IMR-90 (cell line): ENCODE measurements around the gene TAF4B. TPM values are rescaled to one million over a fixed set of nuclear protein-coding genes. Genes with fewer than 3 reads are reported as not detected.
"Not testable (repeated sequence)": the region's sequence is repeated elsewhere in the genome, so short reads cannot be mapped to it uniquely, and the experiment has no call there.

Source experiments
- ATAC-seq: fragments of 200-7000 bp; cut with Tn5 transposase; 2 replicates; pipeline ENCODE4 v1.9.1; 2020; ENCODE audit warnings: low read depth, mild to moderate bottlenecking, moderate library complexity
- BruUV-seq: library from RNA; stranded (reverse); fragments of 400-500 nt; replicated peaks from 2 replicates; lab custom pipeline; 2021; lab: Mats Ljungman, UMichigan
- CTCF ChIA-PET: fragments of 300-600 bp; formaldehyde crosslinking; extraction: SDS; loops from one replicate; lab custom pipeline; 2021; ENCODE audit warnings: antibody characterized with exemption; lab: Yijun Ruan, JAX
- POLR2A ChIA-PET: fragments of 300-600 bp; sonication (Branson Sonifier 250); formaldehyde crosslinking; loops from one replicate; lab custom pipeline; 2022; ENCODE audit warnings: antibody characterized with exemption; ENCODE audit not compliant: unreplicated experiment; lab: Charles Lee
- DNase-seq: peaks from one replicate; pipeline ENCODE4 v3.0.0; 2013
- H2AFZ ChIP-seq: replicated peaks from 2 replicates; pipeline ENCODE3; 2013; ENCODE audit warnings: low read length, mild to moderate bottlenecking; ENCODE audit not compliant: poor library complexity
- H2AK5ac ChIP-seq: 2 replicates; pipeline ENCODE4 v1.6.1; 2013; ENCODE audit warnings: low read depth, low read length, inconsistent platforms
- H2AK9ac ChIP-seq: replicated peaks from 2 replicates; pipeline ENCODE3; 2013; ENCODE audit warnings: mild to moderate bottlenecking, low read depth, low read length, moderate library complexity; ENCODE audit not compliant: poor library complexity
- H2BK120ac ChIP-seq: 2 replicates; pipeline ENCODE4 v1.6.1; 2013; ENCODE audit warnings: low read depth, low read length, inconsistent platforms
- H2BK15ac ChIP-seq: 3 replicates; pipeline ENCODE4 v1.6.1; 2013; ENCODE audit warnings: low read depth, low read length, inconsistent platforms
- H2BK20ac ChIP-seq: 2 replicates; pipeline ENCODE4 v1.6.1; 2013; ENCODE audit warnings: low read depth, mild to moderate bottlenecking, inconsistent platforms, low read length, moderate library complexity
- H2BK5ac ChIP-seq: 2 replicates; pipeline ENCODE4 v1.6.1; 2013; ENCODE audit warnings: mild to moderate bottlenecking, low read depth, low read length, inconsistent platforms; ENCODE audit not compliant: poor library complexity, severe bottlenecking
- H3K14ac ChIP-seq: replicated peaks from 2 replicates; pipeline ENCODE4 v1.6.1; 2013; ENCODE audit warnings: low read depth, low read length, inconsistent platforms
- H3K18ac ChIP-seq: 2 replicates; pipeline ENCODE4 v1.6.1; 2013; ENCODE audit warnings: low read depth, low read length, control low read depth
- H3K23ac ChIP-seq: 2 replicates; pipeline ENCODE4 v1.6.1; 2013; ENCODE audit warnings: low read depth, low read length, inconsistent platforms
- H3K27ac ChIP-seq: 2 replicates; pipeline ENCODE4 v1.5.1; 2013; ENCODE audit warnings: mild to moderate bottlenecking, control low read depth, low read length; ENCODE audit not compliant: insufficient read depth
- H3K27me3 ChIP-seq: 2 replicates; pipeline ENCODE4 v1.6.1; 2013; ENCODE audit warnings: low read length; ENCODE audit not compliant: control insufficient read depth, insufficient read depth
- H3K36me3 ChIP-seq: 2 replicates; pipeline ENCODE4 v1.6.1; 2013; ENCODE audit warnings: low read length, mixed read lengths; ENCODE audit not compliant: control insufficient read depth, insufficient read depth
- H3K4ac ChIP-seq: 2 replicates; pipeline ENCODE4 v1.6.1; 2013; ENCODE audit warnings: low read depth, low read length, inconsistent platforms
- H3K4me1 ChIP-seq: 2 replicates; pipeline ENCODE4 v1.6.1; 2013; ENCODE audit warnings: low read length, mixed read lengths; ENCODE audit not compliant: control insufficient read depth, insufficient read depth
- H3K4me2 ChIP-seq: 2 replicates; pipeline ENCODE4 v1.6.1; 2013; ENCODE audit warnings: low read depth, mild to moderate bottlenecking, control low read depth, low read length, moderate library complexity
- H3K4me3 ChIP-seq: 2 replicates; pipeline ENCODE4 v1.5.1; 2013; ENCODE audit warnings: low read depth, mild to moderate bottlenecking, control low read depth, low read length, moderate library complexity; ENCODE audit not compliant: insufficient read depth
- H3K56ac ChIP-seq: 2 replicates; pipeline ENCODE4 v1.6.1; 2013; ENCODE audit warnings: low read length, inconsistent platforms; ENCODE audit not compliant: insufficient read depth; ENCODE audit errors: extremely low read depth
- H3K79me1 ChIP-seq, 2 experiments: 2 replicates each; pipeline ENCODE4 v1.6.1; 2013; ENCODE audit warnings: low read length in 2 of 2, inconsistent platforms in 1 of 2, low read depth in 1 of 2
- H3K9ac ChIP-seq: 2 replicates; pipeline ENCODE4 v1.6.1; 2013; ENCODE audit warnings: low read depth, low read length, control low read depth
- H3K9me1 ChIP-seq: 2 replicates; pipeline ENCODE4 v1.6.1; 2013; ENCODE audit warnings: low read length, inconsistent platforms; ENCODE audit not compliant: insufficient read depth
- H3K9me3 ChIP-seq: 2 replicates; pipeline ENCODE4 v1.6.1; 2013; ENCODE audit warnings: low read length; ENCODE audit not compliant: control insufficient read depth, insufficient read depth
- H4K20me1 ChIP-seq: 2 replicates; pipeline ENCODE4 v1.6.1; 2013; ENCODE audit warnings: low read length, inconsistent platforms; ENCODE audit not compliant: insufficient read depth
- H4K5ac ChIP-seq: 2 replicates; pipeline ENCODE4 v1.6.1; 2013; ENCODE audit warnings: mild to moderate bottlenecking, low read depth, low read length, control low read depth
- H4K8ac ChIP-seq, 2 experiments: 2 replicates each; pipeline ENCODE4 v1.6.1; 2013; ENCODE audit warnings: low read depth in 2 of 2, low read length in 2 of 2, control low read depth in 1 of 2, inconsistent platforms in 1 of 2
- H4K91ac ChIP-seq: 2 replicates; pipeline ENCODE4 v1.6.1; 2013; ENCODE audit warnings: low read depth, low read length, inconsistent platforms; ENCODE audit not compliant: insufficient read depth
- BHLHE40 ChIP-seq: fragments of 150-350 bp; IDR thresholded peaks from 2 replicates; pipeline ENCODE4 v1.6.1; 2016; ENCODE audit warnings: mild to moderate bottlenecking, low read depth, low read length
- CEBPB ChIP-seq: IDR thresholded peaks from 2 replicates; pipeline ENCODE4 v1.6.1; 2012; ENCODE audit warnings: low read depth, low read length, improper control_type of control experiment
- MAFK ChIP-seq: IDR thresholded peaks from 2 replicates; pipeline ENCODE4 v1.6.1; 2012; ENCODE audit warnings: low read depth, low read length, improper control_type of control experiment
- POLR2A ChIP-seq: IDR thresholded peaks from 2 replicates; pipeline ENCODE4 v1.6.1; 2012; ENCODE audit warnings: mild to moderate bottlenecking, low read depth, low read length
- RAD21 ChIP-seq: IDR thresholded peaks from 2 replicates; pipeline ENCODE4 v1.6.1; 2012; ENCODE audit warnings: low read length, improper control_type of control experiment
- RFX5 ChIP-seq: IDR thresholded peaks from 2 replicates; pipeline ENCODE4 v1.8.0; 2012; ENCODE audit warnings: low read depth, mild to moderate bottlenecking, low read length, moderate library complexity
- SMC3 ChIP-seq: fragments of 150-350 bp; IDR thresholded peaks from 2 replicates; pipeline ENCODE4 v1.6.1; 2016; ENCODE audit warnings: low read depth, mild to moderate bottlenecking, antibody characterized with exemption, low read length, moderate library complexity
- WGBS, 2 experiments: methylation state at CpG; one replicate each; pipeline versions ENCODE4 v1.1.5 to v1.1.7; 2013; ENCODE audit warnings: missing lambda C conversion rate in 2 of 2; ENCODE audit not compliant: insufficient read length in 1 of 2; ENCODE audit errors: extremely low coverage in 2 of 2; 5-methylcytosine and 5-hydroxymethylcytosine counted together
- dilution Hi-C: fragments of 300-500 bp; cut with HindIII; formaldehyde crosslinking; loops from one replicate; pipeline ENCODE4 v1.14.3; 2018; ENCODE audit warnings: low sequenced_read_pairs; ENCODE audit not compliant: unreplicated experiment
- in situ Hi-C: fragments of 300-500 bp; cut with MboI; formaldehyde crosslinking; loops from 3 replicates; pipeline ENCODE4 v1.14.3; 2019; ENCODE audit warnings: low sequenced_read_pairs, inconsistent platforms, mixed read lengths
- intact Hi-C: fragments of 100-400 bp; cut with micrococcal nuclease; formaldehyde crosslinking; loops from 2 replicates; pipeline ENCODE4 v1.10.0; 2022
- polyA plus RNA-seq, 3 experiments: library from polyadenylated mRNA; depleted of rRNA; stranded (reverse); fragments of >200 nt; gene quantifications; 2 replicates each; pipeline ENCODE4 v1.2.3, GENCODE V29; 2012; ENCODE audit warnings: low replicate concordance in 1 of 3
- total RNA-seq: library from RNA; depleted of rRNA; stranded (reverse); fragments of >200 nt; gene quantifications from 2 replicates; pipeline ENCODE4 v1.2.3, GENCODE V29; 2012
- TF ChIP-seq, protein P1 (sequence below): conservative IDR thresholded peaks from 2 replicates; pipeline ENCODE4 v1.5.1; 2012; ENCODE audit warnings: mild to moderate bottlenecking, low read depth, low read length, improper control_type of control experiment
- TF ChIP-seq, protein P2 (sequence below): fragments of 150-350 bp; IDR thresholded peaks from 2 replicates; pipeline ENCODE4 v1.6.1; 2017; ENCODE audit warnings: mild to moderate bottlenecking, antibody characterized with exemption, low read length, low read depth

The TAF4B gene
- total and polyA plus RNA-seq, 2 of the 4 experiments (the other 2 are of a cell fraction): 0.38 to 1.1 TPM

GRCh38 chr18:26252411-26252810, 26.2 kb downstream of the TAF4B start:
- ATAC-seq: no peak
- Histone ChIP-seq H3K4me1 (no peaks in the 10 kb centered on the region), H2AFZ (no peak overlapping the region), H3K4ac (no peak overlapping the region), H3K4me2 (no peak overlapping the region), H2BK120ac (no peak overlapping the region), H3K36me3 (no peaks in the 10 kb centered on the region), H3K9me3 (no peaks in the 10 kb centered on the region), H4K5ac (no peak overlapping the region), H2AK5ac (no peak overlapping the region), H3K27ac (no peak overlapping the region), H3K23ac (no peak overlapping the region), H4K20me1 (no peaks in the 10 kb centered on the region), H2BK15ac (no peak overlapping the region), H3K9ac (no peak overlapping the region), H2BK20ac (no peak overlapping the region), H4K91ac (no peak overlapping the region), H3K56ac (no peak overlapping the region), H3K14ac (no peak overlapping the region), H2AK9ac (no peak overlapping the region), H3K27me3 (no peaks in the 10 kb centered on the region), H3K18ac (no peak overlapping the region), H3K79me1 (no peaks in the 10 kb centered on the region), H3K4me3 (no peak overlapping the region), H3K9me1 (no peaks in the 10 kb centered on the region), H2BK5ac (no peak overlapping the region), H4K8ac (no peak overlapping the region)
- ChIA-PET CTCF (no interaction called here), POLR2A (no interaction called here)
- intact Hi-C loops (no loop called here), dilution Hi-C loops (no loop called here), in situ Hi-C loops (no loop called here)
- WGBS, 2 experiments: no CpG with 5 or more reads among the region's 3 CpGs
- no peak for DNase-seq
- BruUV-seq: no TSS peak
- TF ChIP-seq MAFK (no peak), RAD21 (no peak), BHLHE40 (no peak), RFX5 (no peak), SMC3 (no peak), CEBPB (no peak), POLR2A (no peak)
- TF ChIP-seq, protein P1, sequence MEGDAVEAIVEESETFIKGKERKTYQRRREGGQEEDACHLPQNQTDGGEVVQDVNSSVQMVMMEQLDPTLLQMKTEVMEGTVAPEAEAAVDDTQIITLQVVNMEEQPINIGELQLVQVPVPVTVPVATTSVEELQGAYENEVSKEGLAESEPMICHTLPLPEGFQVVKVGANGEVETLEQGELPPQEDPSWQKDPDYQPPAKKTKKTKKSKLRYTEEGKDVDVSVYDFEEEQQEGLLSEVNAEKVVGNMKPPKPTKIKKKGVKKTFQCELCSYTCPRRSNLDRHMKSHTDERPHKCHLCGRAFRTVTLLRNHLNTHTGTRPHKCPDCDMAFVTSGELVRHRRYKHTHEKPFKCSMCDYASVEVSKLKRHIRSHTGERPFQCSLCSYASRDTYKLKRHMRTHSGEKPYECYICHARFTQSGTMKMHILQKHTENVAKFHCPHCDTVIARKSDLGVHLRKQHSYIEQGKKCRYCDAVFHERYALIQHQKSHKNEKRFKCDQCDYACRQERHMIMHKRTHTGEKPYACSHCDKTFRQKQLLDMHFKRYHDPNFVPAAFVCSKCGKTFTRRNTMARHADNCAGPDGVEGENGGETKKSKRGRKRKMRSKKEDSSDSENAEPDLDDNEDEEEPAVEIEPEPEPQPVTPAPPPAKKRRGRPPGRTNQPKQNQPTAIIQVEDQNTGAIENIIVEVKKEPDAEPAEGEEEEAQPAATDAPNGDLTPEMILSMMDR: no peak
- TF ChIP-seq, protein P2, sequence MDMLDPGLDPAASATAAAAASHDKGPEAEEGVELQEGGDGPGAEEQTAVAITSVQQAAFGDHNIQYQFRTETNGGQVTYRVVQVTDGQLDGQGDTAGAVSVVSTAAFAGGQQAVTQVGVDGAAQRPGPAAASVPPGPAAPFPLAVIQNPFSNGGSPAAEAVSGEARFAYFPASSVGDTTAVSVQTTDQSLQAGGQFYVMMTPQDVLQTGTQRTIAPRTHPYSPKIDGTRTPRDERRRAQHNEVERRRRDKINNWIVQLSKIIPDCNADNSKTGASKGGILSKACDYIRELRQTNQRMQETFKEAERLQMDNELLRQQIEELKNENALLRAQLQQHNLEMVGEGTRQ: no peak

GRCh38 chr18:26254808-26255207, 28.6 kb downstream of the TAF4B start:
- H3K4ac ChIP-seq, H3K56ac ChIP-seq, H2BK15ac ChIP-seq, H2BK5ac ChIP-seq, POLR2A ChIA-PET, H3K36me3 ChIP-seq, H3K4me2 ChIP-seq, H4K20me1 ChIP-seq, H2BK20ac ChIP-seq, H2AFZ ChIP-seq, H3K27ac ChIP-seq, BruUV-seq, H3K9me3 ChIP-seq, H4K91ac ChIP-seq, H2BK120ac ChIP-seq, H3K23ac ChIP-seq, H3K27me3 ChIP-seq, DNase-seq, H2AK5ac ChIP-seq, H2AK9ac ChIP-seq, intact Hi-C loops, H3K9ac ChIP-seq, H4K8ac ChIP-seq, H3K79me1 ChIP-seq, ATAC-seq, H3K4me3 ChIP-seq, H3K14ac ChIP-seq, H3K18ac ChIP-seq, H4K5ac ChIP-seq, H3K4me1 ChIP-seq, in situ Hi-C loops, dilution Hi-C loops, H3K9me1 ChIP-seq, CTCF ChIA-PET: not testable (repeated sequence)
